HL-60/S4 treated with retinoic acid at 250 ng/mL for 4 days and 3 days (cell line): ENCODE results near the gene PDCD2L.
"Not testable (repeated sequence)": the region's sequence is repeated elsewhere in the genome, so short reads cannot be mapped to it uniquely, and the experiment has no call there.

Experiments used
- in situ Hi-C: fragments of 300-500 bp; cut with MboI; formaldehyde crosslinking; loops from 2 replicates; pipeline ENCODE4 v1.7.0; 2022; ENCODE audit warnings: low sequenced_read_pairs

PDCD2L gene

DNA sequence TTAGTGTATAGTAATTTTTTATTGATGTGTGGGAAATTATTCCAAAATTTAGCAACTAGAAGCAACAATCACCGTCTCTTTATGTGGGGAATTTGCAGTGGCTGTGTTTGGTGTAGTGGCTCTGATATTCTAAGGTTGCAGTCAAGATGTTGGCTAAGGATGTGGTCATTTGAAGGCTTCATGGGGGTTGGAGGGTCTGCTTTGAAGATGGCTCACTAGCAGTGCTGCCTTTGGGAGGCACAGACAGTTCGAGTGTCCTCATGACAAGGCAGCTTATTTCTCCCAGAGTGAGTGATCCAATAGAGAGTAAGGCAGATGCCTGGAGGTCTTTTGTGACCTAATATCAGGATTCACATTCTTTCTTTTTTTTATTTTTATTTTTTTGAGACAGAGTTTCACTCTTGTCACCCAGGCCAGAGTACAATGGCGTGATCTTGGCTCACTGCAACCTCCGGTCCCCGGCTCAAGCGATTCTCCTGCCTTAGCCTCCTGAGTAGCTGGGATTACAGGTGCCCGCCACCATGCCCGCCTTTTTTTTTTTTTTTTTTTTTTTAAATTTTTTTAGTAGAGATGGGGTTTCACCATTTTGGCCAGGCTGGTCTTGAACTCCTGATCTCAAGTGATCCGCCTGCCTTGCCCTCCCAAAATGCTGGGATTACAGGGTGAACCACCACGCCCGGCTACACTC, 30.5 kb upstream of the PDCD2L start:
- in situ Hi-C loops, result no loop called here

DNA sequence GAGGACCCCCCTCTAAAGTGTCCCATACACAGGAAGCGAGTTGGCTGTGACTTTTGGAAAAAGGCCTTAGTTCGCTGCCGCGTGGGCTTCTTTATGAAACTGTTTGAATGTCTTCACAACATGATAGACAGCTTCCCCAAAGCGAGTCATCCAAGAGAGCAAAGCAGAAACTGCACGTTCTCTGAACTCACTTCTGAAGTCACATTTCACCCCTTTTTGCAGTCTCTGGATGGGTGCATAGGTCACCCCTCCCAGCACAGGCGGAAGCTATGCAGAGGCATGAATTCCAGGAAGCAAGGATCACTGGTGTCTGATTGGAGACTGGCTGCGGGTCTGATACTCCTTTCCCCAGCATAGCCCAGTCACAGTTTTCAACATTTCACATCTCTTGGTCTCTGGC, 28.6 kb upstream of the PDCD2L start:
- in situ Hi-C loops, result no loop called here

DNA sequence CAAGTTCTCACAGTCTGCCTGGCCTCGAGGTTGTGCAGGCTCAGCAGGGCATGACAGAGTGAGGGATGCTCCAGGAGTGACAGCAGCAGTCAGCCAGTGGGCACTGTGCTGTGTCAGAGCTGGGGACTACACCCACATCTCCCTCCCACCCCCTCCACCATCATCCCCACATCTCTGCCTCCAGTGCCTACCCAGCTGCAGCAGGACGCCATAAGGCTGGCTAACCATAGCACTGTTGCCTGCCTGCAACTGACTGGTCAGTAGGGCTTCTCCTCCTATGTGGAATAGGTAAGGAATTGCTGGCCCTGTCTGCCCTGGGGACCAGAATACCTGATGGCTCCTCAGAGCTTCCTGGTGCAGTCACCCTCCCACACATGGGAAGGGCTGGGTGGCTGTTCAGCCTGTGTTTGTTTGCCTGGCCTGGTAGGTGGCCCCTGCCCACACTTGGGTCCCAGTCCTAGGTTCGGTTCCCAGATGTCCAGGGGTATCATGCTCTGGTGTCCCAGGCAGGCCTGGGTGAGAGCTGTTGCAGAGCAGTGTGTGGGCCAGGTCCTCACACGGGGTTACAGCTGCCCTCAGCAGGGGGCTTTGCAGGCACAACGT, 23.5 kb upstream of the PDCD2L start:
- in situ Hi-C loops, result no loop called here

DNA sequence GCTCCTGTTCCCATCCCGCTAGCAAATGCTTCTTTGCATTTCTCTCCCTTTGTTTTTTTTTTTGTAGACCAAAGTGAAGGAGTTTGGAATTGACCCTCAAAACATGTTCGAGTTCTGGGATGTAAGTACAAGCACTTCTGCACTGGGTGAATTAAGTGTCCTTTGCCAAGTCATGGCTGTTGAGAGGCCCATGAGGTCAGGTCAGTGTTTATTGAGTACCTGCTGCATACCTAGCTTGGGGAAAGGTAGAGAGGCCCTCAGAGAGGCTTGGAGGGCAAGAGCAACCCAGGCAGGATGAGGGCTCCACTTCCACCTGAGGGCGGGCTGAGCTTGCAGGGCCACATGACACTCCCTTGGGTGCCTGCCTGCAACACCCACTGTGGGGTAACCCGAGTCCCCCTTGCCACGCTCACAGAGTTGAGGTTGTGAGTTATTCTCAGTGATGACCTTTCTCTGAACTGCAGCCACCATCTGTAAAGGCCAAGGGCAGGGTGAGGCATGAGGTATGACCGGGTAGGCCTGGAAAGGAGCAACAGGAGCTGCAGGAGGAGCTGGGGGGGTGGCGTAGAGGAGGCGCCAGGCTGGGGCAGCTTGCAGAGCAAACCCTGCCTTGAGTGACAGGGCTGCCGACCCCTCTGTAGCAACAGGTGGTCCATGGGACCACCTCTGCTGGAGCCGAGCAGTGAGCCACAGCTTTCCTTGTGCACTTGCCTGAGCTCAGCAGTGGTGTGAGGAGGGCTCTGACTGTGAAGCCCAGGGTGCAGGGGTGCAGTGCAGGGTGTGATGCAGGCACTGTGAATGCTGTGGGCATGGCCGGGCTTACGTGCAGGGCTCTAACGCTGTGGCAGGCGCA, 22.6 kb upstream of the PDCD2L start:
- in situ Hi-C loops, result no loop called here

DNA sequence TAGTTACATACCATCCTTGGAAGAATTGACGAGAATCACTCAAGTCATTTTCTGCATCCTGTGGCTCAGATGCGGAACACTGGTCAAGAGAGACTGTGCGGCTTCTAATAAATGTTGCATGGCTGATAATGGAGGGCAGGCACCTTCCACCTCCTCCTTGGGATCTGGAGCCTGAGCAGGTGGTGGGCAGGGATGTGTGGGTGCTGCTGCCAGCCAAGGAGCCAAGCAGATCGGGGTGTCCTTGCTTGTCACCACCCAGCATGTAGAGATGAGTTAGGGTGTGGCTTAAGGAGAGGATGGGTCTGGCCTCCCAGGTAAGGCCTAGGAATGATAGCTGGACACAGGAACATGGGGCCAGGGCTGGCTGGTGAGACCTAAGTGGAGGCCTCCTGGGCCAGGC, 21.7 kb upstream of the PDCD2L start:
- in situ Hi-C loops, result no loop called here

DNA sequence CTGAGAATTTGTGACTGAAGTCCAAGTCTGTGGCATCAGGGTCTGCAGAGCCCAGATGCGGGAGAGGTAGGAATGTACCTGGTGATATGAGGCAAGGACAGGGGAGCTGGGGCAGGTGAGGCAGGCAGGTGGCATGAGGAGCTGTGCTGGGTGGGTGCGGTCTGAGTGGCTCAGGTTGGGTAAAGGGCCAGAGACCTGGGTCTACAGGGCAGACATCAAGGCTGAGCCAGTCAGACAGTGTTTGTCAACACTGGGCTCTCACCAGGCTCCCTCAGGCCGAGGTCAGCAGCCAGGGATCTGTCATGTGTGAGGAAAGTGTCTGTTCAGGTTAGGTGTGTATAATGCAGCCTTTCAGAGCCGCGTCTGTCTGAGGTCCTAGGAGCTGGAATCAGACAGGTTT, 20.6 kb upstream of the PDCD2L start:
- in situ Hi-C loops, result no loop called here

DNA sequence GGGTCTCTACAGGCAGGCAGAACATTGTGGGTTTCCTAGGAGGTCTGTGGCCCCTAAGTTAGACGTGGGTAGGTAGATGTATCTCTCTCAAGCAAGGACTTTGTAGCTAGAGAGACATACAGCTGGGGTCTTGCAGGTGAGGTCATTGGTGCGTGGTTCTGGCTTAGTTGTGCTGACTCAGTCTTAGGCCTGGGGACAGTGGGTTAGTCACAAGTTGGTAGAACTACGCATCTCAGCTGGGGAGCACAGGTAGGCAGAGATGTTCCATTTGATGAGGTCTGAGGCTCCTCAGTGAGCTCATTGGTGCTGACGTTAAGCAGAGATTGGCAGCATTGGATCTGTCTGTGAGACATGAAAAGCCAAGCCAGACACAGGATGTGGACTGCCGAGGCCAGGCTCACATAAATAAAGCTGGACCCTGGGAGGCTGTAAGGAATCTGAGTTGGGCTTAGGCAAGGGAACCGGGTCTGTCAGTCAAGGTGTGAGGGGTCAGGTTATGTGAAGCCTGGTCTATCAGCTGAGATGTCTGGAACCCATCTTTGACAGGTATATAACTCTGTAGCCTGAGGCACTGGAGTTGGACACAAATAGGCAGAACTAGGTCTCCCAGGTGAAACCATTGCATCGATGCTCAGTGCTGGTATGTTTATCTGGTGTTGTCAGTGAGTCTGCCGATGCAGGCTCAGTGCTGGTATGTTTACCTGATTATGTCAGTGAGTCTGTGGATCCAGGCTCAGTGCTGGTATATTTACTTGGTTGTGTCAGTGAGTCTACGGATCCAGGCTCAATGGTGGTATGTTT, 17.4 kb upstream of the PDCD2L start:
- in situ Hi-C loops, result no loop called here

DNA sequence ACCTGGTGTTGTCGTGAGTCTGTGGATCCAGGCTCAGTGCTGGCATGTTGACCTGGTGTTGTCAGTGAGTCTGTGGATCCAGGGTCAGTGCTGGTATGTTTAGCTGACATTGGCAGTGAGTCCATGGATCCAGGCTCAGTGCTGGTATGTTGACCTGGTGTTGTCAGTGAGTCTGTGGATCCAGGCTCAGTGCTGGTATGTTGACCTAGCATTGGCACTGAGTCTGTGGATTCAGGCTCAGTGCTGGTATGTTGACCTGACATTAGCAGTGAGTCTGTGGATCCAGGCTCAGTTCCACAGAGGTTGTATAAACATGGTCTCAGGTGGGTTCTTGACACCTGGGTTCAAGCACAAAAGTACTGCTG, 16.8 kb upstream of the PDCD2L start:
- in situ Hi-C loops, result no loop called here

DNA sequence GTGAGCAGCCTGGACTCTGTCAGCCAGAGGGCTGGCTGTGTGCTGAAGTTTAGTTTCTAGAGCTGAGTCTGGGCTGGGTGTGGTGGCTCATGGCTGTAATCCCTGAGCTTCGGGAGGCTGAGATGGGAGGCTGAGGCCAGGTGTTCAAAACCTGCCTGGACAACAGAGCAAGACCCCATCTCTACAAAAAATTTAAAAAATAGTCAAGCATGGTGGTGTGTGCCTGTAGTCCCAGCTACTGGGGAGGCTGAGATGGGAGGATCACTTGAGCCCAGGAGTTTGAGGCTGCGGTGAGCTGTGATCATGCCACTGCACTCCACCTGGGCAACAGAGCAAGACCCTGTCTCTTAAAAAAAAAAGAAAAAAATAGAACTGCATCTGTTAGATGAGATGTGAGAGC, 15.5 kb upstream of the PDCD2L start:
- in situ Hi-C loops, result not testable (repeated sequence)

DNA sequence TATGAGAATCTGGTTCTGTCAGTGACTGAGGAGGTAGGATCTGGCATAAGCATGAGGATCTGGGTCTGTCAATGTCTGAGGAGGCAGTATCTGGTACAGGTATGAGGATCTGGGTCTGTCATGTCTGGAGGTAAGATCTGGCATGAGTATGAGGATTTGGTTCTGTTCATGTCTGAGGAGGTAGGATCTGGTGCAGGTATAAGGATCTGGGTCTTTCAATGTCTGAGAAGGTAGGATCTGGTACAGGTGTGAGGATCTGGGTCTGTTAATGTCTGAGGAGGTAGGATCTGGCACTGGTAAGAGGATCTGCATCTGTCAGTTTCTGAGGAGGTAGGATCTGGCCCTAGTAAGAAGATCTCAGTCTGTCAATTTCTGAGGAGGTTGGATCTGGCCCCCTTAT, 12.4 kb upstream of the PDCD2L start:
- in situ Hi-C loops, result no loop called here

DNA sequence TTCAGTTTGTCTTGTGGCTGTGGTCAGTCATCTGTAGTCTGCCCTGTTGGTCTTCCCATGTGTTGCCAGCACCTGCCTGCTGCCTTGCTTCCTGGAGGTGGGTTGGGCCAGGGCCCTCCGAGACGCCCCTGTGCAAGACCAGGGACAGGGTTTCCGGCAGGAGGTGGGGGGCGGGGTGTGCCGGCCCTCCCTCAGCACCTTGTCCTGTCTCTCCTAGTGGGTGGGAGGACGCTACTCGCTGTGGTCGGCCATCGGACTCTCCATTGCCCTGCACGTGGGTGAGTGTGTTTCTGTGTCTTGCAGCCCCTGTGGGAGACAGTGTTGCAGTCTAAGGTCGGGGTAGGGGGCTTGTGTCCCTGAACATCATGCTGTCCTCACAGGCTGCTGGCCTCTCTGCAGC, 11.2 kb upstream of the PDCD2L start:
- in situ Hi-C loops, result no loop called here

DNA sequence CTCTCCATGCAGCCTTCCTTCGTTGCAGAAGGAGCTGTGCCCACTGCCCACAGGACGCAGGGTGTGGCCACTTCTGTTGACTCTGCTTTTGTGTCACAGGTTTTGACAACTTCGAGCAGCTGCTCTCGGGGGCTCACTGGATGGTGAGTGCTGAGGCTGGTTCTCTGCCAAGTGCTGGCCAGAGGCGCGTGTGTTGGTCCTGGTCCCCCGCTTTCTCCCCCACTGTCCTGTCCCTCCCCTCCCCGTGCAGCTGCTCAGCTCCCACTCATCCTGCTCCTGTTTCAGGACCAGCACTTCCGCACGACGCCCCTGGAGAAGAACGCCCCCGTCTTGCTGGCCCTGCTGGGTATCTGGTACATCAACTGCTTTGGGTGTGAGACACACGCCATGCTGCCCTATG, 10.6 kb upstream of the PDCD2L start:
- in situ Hi-C loops, result no loop called here

DNA sequence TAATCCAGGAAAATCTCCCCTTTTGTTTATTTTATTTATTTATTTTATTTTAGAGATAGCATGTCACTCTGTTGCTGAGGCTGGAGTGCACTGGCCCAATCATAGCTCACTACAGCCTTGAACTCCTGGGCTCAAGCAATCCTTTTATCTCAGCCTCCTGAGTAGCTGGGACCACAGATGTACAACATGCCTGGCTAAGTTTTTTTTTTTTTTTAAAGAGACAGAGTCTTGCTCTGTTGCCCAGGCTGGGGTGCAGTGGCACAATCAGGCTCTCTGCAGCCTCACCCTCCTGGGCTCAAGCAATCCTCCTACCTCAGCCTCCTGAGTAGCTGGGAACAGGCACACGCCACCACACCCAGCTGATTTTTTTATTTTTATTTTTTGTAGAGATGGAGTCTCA, 6.3 kb upstream of the PDCD2L start:
- in situ Hi-C loops, result no loop called here

DNA sequence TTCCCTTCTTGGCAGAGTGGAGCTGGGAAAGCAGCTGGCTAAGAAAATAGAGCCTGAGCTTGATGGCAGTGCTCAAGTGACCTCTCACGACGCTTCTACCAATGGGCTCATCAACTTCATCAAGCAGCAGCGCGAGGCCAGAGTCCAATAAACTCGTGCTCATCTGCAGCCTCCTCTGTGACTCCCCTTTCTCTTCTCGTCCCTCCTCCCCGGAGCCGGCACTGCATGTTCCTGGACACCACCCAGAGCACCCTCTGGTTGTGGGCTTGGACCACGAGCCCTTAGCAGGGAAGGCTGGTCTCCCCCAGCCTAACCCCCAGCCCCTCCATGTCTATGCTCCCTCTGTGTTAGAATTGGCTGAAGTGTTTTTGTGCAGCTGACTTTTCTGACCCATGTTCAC, 4.3 kb upstream of the PDCD2L start:
- in situ Hi-C loops, result no loop called here

DNA sequence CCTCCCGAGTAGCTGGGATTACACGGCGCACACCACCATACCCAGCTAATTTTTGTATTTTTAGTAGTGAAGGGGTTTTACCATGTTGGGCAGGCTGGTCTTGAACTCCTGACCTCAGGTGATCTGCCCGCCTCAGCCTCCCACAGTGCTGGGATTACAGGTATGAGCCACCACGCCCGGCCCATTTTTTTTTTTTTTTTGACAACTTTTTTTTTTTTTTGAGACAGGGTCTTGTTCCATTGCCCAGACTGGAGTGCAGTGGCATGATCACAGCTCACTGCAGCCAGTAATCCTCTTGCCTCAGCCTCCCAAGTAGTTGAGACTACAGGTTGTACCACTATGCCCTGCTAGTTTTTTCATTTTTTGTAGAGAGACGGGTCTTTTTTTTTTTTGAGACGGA, 3.4 kb upstream of the PDCD2L start:
- in situ Hi-C loops, result not testable (repeated sequence)

DNA sequence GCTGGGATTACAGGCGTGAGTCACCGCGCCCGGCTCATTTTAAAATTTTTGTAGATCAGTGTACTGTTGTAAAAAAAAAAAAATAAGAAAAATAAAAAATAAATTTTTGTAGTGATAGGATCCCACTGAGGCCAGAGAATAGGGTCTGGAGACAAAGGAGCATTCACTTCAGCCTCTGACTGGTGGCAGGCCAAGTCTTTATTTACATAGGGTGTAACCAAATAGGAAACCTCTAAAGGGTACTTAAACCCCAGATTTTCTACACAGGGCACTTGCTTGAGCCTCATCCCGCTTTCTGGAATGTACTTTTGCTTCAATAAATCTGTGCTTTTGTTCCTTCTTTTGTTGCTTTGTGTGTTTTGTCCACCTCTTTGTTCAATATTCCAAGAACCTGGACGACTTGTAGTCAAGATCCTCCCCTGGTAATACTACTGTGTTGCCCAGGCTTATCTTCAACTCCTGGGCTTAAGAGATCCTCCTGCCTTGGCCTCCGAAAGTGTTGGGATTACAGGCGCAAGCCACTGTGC, 2.1 kb upstream of the PDCD2L start:
- in situ Hi-C loops, result no loop called here

DNA sequence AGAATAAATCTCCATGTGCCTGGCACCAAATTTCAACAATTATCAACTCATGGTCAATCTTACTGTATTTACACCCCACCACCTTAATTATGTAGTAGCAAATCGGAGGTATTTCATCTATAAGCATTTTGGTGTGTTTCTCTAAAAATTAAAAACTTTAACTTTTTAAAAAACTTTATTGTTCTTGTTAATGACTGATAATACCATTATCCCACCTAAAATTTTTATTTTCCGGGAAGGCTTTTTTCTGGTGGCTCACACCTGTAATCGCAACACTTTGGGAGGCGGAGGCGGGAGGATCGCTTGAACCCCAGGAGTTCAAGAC, 453 bp upstream of the PDCD2L start:
- in situ Hi-C loops, result no loop called here

DNA sequence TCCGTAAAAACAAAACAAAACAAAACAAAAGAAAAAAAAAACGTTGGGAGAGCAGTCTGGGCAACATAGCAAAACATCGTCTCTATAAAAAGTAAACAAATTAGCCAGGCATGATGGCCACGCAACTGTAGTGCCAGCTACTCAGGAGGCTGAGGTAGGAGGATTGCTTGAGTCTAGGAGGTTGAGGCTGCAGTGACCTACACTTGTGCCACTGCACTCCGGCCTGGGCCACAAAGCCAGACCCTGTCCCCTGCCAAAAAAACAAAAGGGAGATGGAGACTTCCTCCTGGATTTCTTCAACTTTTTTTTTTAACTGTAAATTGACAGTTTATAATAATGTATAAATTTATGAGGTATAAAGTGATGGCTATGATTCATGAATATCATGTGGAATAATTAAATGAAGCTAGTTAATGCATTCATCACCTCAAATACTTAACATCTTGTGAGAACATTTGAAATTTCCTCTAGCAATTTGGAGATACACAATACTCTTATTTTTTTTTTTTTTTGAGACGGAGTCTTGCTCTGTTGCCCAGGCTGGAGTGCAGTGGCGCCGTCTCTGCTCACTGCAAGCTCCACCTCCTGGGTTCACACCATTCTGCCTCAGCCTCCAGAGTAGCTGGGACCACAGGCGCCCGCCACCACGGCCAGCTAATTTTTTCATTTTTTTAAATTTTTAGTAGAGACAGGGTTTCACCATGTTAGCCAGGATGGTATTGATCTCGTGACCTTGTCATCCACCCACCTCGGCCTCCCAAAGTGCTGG, 1.9 kb downstream of the PDCD2L start:
- in situ Hi-C loops, result no loop called here

DNA sequence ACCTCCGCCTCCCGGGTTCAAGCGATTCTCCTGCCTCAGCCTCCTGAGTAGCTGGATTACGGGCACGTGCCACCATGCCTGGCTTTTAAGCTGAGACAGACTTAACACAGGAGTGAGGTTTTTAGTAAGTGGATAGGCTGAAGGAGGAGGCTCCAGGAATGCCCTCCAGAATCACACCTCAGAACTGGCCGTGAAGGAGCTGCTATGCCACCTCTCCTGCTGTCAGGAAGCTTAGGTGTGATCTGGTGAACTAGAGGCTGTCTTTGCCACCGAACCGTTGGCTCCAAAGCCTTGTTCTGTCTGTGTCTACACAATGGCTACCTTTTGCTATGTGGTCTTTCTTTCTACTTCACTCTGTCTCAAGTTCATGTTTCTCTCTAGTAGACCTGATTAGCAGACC, 4.2 kb downstream of the PDCD2L start:
- in situ Hi-C loops, result no loop called here
